Endothelial cell of hepatic sinusoid (primary cell): ENCODE results near the gene MBIP.

Source experiments
- in situ Hi-C: cut with HindIII; loops from 2 replicates; pipeline ENCODE4 v1.10.0; 2017; ENCODE audit warnings: low sequenced_read_pairs

The MBIP gene

DNA sequence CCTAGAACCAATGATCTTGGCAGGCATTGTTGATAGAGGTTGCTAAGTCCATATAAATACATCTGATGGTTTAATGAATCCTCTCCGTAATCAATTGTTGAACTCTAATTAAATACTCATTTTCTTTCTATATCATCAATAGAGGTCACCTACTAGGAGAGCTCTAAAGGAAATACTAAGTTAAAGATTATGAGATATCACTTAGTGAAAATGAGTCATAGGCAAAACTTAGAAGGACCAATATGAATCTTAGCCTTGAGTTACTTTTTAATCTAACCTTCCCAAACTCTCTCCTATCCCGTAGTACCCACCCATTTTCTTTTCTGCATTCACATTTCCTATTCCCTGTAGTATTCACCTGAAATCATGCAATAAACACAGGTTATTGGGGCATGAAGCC lies 50.2 kb downstream of the MBIP start:
- in situ Hi-C loops, result no loop called here

DNA sequence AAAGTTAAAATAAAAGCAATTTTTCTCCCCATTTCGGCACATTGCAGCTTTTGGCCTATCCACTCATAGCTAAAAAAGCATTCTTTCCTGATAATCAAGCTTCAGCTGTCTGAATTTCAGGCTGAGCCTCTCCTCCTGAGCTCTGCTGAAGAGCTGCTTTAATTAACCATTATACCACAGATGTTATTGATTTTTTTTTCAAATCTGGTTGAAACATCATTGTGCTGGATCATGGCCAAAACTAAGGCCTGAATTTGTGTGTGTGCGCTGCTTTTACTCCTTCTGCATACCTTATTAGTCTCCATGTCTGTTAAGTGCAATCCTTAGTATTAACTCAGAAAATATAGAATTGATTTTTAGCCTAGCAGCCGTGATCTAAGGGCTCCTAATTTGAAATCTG lies 52.3 kb downstream of the MBIP start:
- in situ Hi-C loops, result no loop called here

DNA sequence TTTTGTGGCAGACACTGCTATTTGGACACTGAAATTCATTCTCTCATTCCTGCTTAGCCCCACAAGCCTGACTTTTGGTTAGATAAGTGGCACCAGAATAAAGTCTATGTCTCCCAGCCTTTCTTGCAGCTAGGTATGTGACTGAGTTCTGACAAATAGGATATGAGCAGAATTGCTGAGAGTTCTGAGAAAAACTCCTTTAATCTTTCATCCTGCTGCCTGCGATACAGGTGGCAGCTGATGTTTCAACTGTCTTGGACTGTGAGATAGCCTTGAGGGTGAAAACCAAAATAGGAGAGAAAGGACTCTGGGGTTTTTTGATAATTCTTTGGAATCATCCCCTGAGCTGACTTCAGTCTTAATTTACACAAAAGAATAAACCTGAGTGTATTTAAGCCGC lies 55.8 kb downstream of the MBIP start:
- in situ Hi-C loops, result no loop called here

DNA sequence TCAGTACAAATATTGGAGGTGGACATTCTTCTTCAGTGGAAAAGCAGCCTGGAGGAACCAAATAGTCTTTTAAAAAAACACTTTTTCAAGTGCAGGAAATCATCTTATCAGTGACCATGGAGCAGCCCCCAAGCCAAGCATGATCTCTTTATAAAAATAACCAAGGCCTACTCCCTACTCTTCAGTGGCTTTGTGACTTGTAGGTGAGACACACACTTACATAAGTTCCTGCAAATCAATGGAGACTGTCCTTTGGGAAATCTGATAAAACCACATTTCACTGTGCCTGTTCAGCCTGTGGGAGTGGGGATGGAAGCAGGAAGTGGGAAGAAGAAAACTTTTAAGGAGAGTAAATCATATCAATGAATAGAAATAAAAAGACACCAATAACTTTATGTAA lies 56.3 kb downstream of the MBIP start:
- in situ Hi-C loops, result no loop called here

DNA sequence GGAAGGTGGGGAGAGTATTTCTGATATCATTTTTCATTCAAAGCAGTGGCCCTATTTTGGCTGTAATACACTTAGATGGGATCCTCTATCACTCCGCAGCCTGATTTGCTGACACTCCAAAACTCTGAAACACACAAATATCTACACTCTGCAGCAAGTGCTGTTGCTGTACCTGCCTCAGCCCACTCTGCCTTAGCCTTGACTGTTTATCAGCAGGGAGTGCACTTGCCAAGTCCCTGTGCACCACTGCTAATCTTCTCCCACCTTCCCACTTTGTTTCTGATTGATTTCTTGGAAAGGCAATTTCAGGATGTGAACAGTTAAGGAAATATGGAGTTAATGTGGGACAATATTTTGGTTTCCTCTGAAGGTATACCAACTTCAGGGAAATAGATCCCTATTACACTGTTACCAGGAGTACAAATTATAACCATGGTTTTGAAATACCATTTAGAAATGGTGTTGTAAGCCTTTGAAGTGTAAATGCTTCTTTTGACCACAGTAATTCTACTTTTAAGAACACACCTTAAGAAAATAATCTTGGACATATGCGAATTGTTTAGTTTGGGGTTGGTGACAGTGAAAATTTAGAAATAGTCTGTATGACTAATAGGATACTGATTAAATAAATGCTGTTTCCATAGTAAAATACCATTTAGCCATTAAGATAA lies 59.3 kb downstream of the MBIP start:
- in situ Hi-C loops, result no loop called here

DNA sequence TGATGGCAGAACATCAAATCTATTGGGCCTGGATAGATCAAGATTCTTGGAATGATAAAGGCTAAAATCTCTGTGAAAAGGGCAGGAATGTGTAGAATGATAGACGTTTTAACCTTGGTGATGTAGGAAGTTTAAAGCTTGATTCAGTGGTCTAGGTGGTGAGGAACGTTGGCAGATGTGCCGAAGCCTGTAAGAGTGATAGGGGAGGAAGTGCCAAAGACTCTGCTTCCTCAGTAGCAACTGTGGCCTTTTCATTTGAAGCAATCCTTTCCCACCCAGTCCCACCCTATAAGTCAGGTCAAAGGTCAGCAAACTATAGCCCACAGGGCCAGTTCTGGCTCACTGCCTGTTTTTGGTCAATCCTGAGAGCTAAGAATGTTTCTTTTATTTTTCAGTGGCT lies 62.2 kb downstream of the MBIP start:
- in situ Hi-C loops, result loop anchor here (5.0 kb wide), 1 partner anchor 64 kb away; the partner anchor contains the start of gene MBIP

DNA sequence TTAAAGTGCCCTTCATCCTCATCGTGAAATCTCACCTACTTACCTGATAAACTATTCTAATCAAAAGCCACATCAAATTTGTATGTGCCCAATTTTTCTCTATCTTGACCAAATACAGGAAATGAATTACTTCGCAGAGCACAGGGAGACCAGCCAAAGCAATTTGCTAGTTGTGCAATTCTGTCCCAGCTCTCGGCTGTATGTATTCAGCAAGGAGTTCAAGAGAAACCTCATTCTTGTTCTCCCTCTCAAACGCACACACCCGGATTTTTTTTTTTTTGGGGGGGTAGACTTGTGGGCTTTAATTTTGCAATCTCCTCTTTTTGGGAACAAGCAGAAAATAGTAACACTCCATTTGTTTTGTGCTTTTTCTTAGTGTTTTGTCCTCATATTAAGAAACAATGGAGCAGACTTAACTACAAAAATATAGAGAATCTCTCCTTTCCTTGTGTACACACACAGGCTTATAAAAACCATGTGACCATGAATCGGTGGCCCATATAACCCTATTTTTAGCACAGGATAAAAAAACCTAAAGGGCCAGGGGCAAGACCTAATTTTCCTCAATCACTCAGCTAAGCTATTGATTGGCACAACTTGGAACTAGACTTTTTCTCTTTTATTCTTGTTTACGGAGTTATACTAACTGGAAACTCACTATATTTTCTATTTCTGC lies 64.2 kb downstream of the MBIP start:
- in situ Hi-C loops, result loop anchor here (5.0 kb wide), 1 partner anchor 66 kb away; the partner anchor contains the start of gene MBIP

DNA sequence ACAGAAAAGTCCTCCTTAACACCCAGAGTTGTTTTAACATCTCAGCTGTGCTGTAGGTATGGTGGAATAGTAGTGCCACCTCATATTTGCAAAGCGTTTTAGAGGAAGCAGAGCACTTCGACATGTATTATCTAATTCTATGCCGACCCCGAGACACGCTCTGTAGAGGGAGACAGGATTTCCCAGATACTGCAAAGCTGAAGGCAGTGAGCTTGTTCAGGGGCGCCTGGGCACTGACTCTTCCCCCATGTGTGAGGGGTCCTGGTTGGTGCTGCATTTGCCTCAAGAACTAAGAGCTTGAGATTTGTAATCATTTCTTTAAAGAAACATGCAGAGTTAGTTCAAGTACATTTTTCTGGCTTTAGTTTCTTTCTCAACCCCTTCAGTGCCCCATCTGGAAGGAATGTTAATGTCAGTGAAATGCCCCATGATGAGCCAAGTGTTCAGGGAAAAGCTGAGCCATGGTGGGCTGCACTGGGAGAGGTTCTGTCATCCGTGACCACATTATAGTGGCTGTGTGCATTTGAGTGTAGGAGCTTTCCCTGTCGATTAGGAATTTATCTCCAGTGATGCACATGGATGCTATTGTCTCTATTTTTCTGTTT lies 66.3 kb downstream of the MBIP start:
- in situ Hi-C loops, result no loop called here
